ENCODE measurements around the gene RASSF8. TPM values are rescaled to one million over a fixed set of nuclear protein-coding genes. Genes with fewer than 3 reads are reported as not detected.

Gene RASSF8
- total and polyA plus RNA-seq, 2 of the 8 experiments (the other 6 are each of a cell fraction or from before 2014, with no cell fraction given) = 6.4 to 46.7 TPM

GRCh38 chr12:26124446-26125399 lies 166.2 kb downstream of the RASSF8 start, which contains the start of gene BHLHE41 (continued):
- no peak for TF ChIP-seq TCF12 (IDR thresholded peaks at IDR 0.05; ENCODE audit: low read depth, low read length)
- TF ChIP-seq POU5F1 (IDR thresholded peaks at IDR 0.05; ENCODE audit: low read depth, low read length) = no peak
- no peak for TF ChIP-seq SIRT6 (IDR thresholded peaks at IDR 0.05; ENCODE audit: low read length)
- peak; percentile 89 for TF ChIP-seq KDM4A (IDR thresholded peaks at IDR 0.05; ENCODE audit: low read depth, low read length, severe bottlenecking)
- no peak for TF ChIP-seq HDAC6 (IDR thresholded peaks at IDR 0.05; ENCODE audit: low read depth, low read length)
- peak; percentile 4 for TF ChIP-seq ASH2L (IDR thresholded peaks at IDR 0.05; ENCODE audit: low read length)
- no peak for TF ChIP-seq ATF3 (IDR thresholded peaks at IDR 0.05; ENCODE audit: insufficient read depth, low read depth, low read length)
- TF ChIP-seq RNF2 (IDR thresholded peaks at IDR 0.05; ENCODE audit: borderline replicate concordance, low read depth, low read length, missing control alignments, poor library complexity, severe bottlenecking) = peak; percentile 78
- peak; percentile 83 for TF ChIP-seq E2F6 (IDR thresholded peaks at IDR 0.05)
- peak; percentile 29; the same call in 1 of the 2 replicates for TF ChIP-seq SUZ12 (IDR thresholded peaks at IDR 0.05; ENCODE audit: low read length)
- TF ChIP-seq TEAD4 (IDR thresholded peaks at IDR 0.05; ENCODE audit: low read depth, low read length) = no peak
- TF ChIP-seq RXRA (IDR thresholded peaks at IDR 0.05; ENCODE audit: insufficient read depth, low read depth, low read length) = no peak
- TF ChIP-seq MAX (IDR thresholded peaks at IDR 0.05) = peak; percentile 96
- no peak for TF ChIP-seq SP2 (IDR thresholded peaks at IDR 0.05; ENCODE audit: low read length)
